Body of pancreas (tissue), 4 donors: ENCODE data around the gene KIAA1671. TPM values are rescaled to one million over a fixed set of nuclear protein-coding genes. Genes with fewer than 3 reads are reported as not detected.

ENCODE experiments used
- ATAC-seq: fragments of 150-250 bp; one replicate; pipeline ENCODE4 v1.9.1; 2016
- DNase-seq, 4 donors: peaks; one replicate each; pipeline ENCODE4 v3.0.0-alpha.2; 2019
- H3K27ac ChIP-seq, 4 donors: fragments of 200-600 bp; sonication (generic); 1 replicate in 3 of 4; 2 replicates in 1 of 4; pipeline versions ENCODE4 v1.5.1 to v1.6.1; 2016 to 2019; ENCODE audit warnings: mild to moderate bottlenecking in 1 of 4, mixed read lengths in 1 of 4, moderate library complexity in 1 of 4
- H3K27me3 ChIP-seq, 2 donors: fragments of 200-600 bp; sonication (generic); one replicate each; pipeline ENCODE4 v1.6.0; 2016; ENCODE audit warnings: mild to moderate bottlenecking in 1 of 2
- H3K36me3 ChIP-seq, 2 donors: fragments of 200-600 bp; sonication (generic); replicated peaks in 1 of 2; 2 replicates each; pipeline ENCODE4 v1.5.1; 2016; ENCODE audit warnings: low read depth in 2 of 2; ENCODE audit not compliant: insufficient read depth in 1 of 2
- H3K4me1 ChIP-seq: fragments of 200-600 bp; sonication (generic); one replicate; pipeline ENCODE4 v1.6.0; 2016
- H3K4me3 ChIP-seq, 2 donors: fragments of 200-600 bp; sonication (generic); 1 replicate in 1 of 2; 2 replicates in 1 of 2; pipeline ENCODE4 v1.5.1; 2016 to 2019
- H3K9me3 ChIP-seq, 3 donors: fragments of 200-600 bp; sonication (generic); 1 replicate in 2 of 3; 2 replicates in 1 of 3; pipeline ENCODE4 v1.5.1; 2016
- CTCF ChIP-seq, 7 experiments: fragments of 450-650 bp in 4 of 7; fragments of 200-600 bp in 3 of 7; sonication (generic) in 3 of 7; IDR thresholded peaks; one replicate each; pipeline ENCODE4 v1.5.1; 2016 to 2019; ENCODE audit warnings: antibody characterized with exemption in 7 of 7
- POLR2A ChIP-seq, 3 donors: fragments of 450-650 bp; IDR thresholded peaks; one replicate each; pipeline ENCODE4 v1.6.1; 2016; ENCODE audit warnings: antibody characterized with exemption in 3 of 3, mild to moderate bottlenecking in 2 of 3
- WGBS, 2 donors: methylation state at CpG; one replicate each; pipeline ENCODE4 v1.1.5; 2017; 5-methylcytosine and 5-hydroxymethylcytosine counted together
- intact Hi-C: fragments of 100-400 bp; cut with DNase I; formaldehyde crosslinking; loops from one replicate; pipeline ENCODE4 v1.15.1; 2023
- total RNA-seq, 2 donors: library from RNA; depleted of rRNA; stranded (reverse); fragments of >200 nt; gene quantifications; one replicate each; pipeline ENCODE4 v1.1.0, GENCODE V29; 2016

KIAA1671 gene
- total RNA-seq, 2 donors from 2014 or later: 24.9 to 79.8 TPM

GRCh38 chr22:25072406-25072805, 119.9 kb downstream of the KIAA1671 start:
- ATAC-seq (no peak), DNase-seq (no peak)
- intact Hi-C loops: no loop called here
- 87% methylated on average over 7 of the region's 7 CpGs for WGBS, 2 donors
- Histone ChIP-seq H3K27me3 (no peaks in the 10 kb centered on the region), H3K36me3 (no peaks in the 10 kb centered on the region), H3K4me3 (no peak overlapping the region), H3K27ac (no peak overlapping the region), H3K9me3 (no peaks in the 10 kb centered on the region), H3K4me1 (no peaks in the 10 kb centered on the region)
- TF ChIP-seq CTCF (IDR thresholded peaks at IDR 0.05) (no peak), POLR2A (IDR thresholded peaks at IDR 0.05) (no peak)

GRCh38 chr22:25076336-25076735, 123.8 kb downstream of the KIAA1671 start:
- Histone ChIP-seq H3K36me3 (no peaks in the 10 kb centered on the region), H3K27ac (no peak overlapping the region), H3K4me1 (no peaks in the 10 kb centered on the region), H3K9me3 (no peaks in the 10 kb centered on the region), H3K4me3 (no peak overlapping the region), H3K27me3 (no peaks in the 10 kb centered on the region)
- TF ChIP-seq POLR2A (IDR thresholded peaks at IDR 0.05) (no peak), CTCF (IDR thresholded peaks at IDR 0.05) (no peak)
- intact Hi-C loops: no loop called here
- no peak for ATAC-seq
- no peak for DNase-seq
- 48 to 53% methylated on average over 4 of the region's 4 CpGs for WGBS, 2 donors

DNA sequence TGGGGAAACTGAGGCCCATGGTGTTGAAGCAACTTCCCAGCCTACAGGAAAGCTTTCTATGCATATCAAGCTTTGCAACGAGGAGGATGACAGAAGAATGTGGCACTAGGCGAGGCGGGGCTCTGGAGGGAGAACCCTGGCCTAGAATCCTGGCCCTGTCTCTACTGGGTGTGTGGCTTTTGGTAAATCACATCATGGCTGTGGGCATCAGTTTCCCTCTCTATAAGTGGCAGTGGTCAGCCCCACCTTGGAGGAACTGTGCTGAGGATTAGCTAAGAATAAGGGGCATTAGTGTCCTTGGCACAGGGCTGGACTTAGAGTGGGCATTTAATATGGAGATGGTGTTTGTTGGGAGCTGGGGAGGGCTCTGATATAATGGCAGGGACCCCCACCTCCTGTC, 124.5 kb downstream of the KIAA1671 start:
- no peak for ATAC-seq
- intact Hi-C loops: no loop called here
- no peaks in the 10 kb centered on the region for H3K9me3 ChIP-seq
- TF ChIP-seq CTCF (IDR thresholded peaks at IDR 0.05) (no peak), POLR2A (IDR thresholded peaks at IDR 0.05) (no peak)
- no peaks in the 10 kb centered on the region for H3K4me1 ChIP-seq
- H3K27ac ChIP-seq: no peak overlapping the region
- no peaks in the 10 kb centered on the region for H3K36me3 ChIP-seq
- no peak overlapping the region for H3K4me3 ChIP-seq
- WGBS, 2 donors: 52 to 68% methylated on average over 3 of the region's 3 CpGs
- H3K27me3 ChIP-seq: no peaks in the 10 kb centered on the region
- no peak for DNase-seq

DNA sequence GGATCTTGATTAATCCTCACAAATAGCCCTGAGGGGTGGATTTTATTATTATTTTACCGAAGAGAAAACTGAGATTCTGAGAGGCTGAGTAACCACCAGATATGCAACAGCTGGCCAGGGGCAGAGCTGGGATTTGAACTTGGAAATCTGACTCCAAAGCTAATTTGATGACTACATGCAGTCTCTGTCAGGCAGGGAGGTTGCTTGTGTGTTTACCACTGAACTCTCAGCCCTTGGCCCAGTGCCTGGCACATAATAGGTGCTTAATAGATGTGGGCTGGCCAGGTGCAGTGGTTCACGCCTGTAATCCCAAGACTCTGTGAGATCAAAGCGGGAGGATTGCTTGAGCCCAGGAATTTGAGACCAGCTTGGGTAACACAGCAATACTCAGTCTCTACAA, 125.4 kb downstream of the KIAA1671 start:
- no peak for ATAC-seq
- 50 to 85% methylated on average over 1 to 3 of the region's 3 CpGs for WGBS, 2 donors
- H3K27me3 ChIP-seq: no peaks in the 10 kb centered on the region
- intact Hi-C loops: no loop called here
- H3K27ac ChIP-seq: no peak overlapping the region
- no peak overlapping the region for H3K4me3 ChIP-seq
- DNase-seq: no peak
- H3K4me1 ChIP-seq: no peaks in the 10 kb centered on the region
- H3K9me3 ChIP-seq: no peaks in the 10 kb centered on the region
- no peak for TF ChIP-seq POLR2A (IDR thresholded peaks at IDR 0.05)
- TF ChIP-seq CTCF (IDR thresholded peaks at IDR 0.05): no peak
- H3K36me3 ChIP-seq: no peaks in the 10 kb centered on the region

- intact Hi-C loops: no loop called here
- Histone ChIP-seq H3K27me3 (no peaks in the 10 kb centered on the region), H3K9me3 (no peaks in the 10 kb centered on the region), H3K4me3 (no peak overlapping the region), H3K36me3 (no peaks in the 10 kb centered on the region), H3K4me1 (no peaks in the 10 kb centered on the region), H3K27ac (no peak overlapping the region)
- no peak for DNase-seq
- ATAC-seq: no peak
- WGBS, 2 donors: 89 to 95% methylated on average over 6 of the region's 6 CpGs
- TF ChIP-seq CTCF (IDR thresholded peaks at IDR 0.05): no peak
- TF ChIP-seq POLR2A (IDR thresholded peaks at IDR 0.05): no peak
Measured at GRCh38 chr22:25078591-25078990, 126.1 kb downstream of the KIAA1671 start.
